IMR-90 (cell line): ENCODE measurements around the gene ARHGEF16. TPM values are rescaled to one million over a fixed set of nuclear protein-coding genes. Genes with fewer than 3 reads are reported as not detected.

Experiments used
- ATAC-seq: fragments of 200-7000 bp; cut with Tn5 transposase; 2 replicates; pipeline ENCODE4 v1.9.1; 2020; ENCODE audit warnings: low read depth, mild to moderate bottlenecking, moderate library complexity
- BruUV-seq: library from RNA; stranded (reverse); fragments of 400-500 nt; replicated peaks from 2 replicates; lab custom pipeline; 2021; lab: Mats Ljungman, UMichigan
- CTCF ChIA-PET: fragments of 300-600 bp; formaldehyde crosslinking; extraction: SDS; loops from one replicate; lab custom pipeline; 2021; ENCODE audit warnings: antibody characterized with exemption; lab: Yijun Ruan, JAX
- POLR2A ChIA-PET: fragments of 300-600 bp; sonication (Branson Sonifier 250); formaldehyde crosslinking; loops from one replicate; lab custom pipeline; 2022; ENCODE audit warnings: antibody characterized with exemption; ENCODE audit not compliant: unreplicated experiment; lab: Charles Lee
- DNase-seq: peaks from one replicate; pipeline ENCODE4 v3.0.0; 2013
- H2AFZ ChIP-seq: replicated peaks from 2 replicates; pipeline ENCODE3; 2013; ENCODE audit warnings: low read length, mild to moderate bottlenecking; ENCODE audit not compliant: poor library complexity
- H2AK5ac ChIP-seq: 2 replicates; pipeline ENCODE4 v1.6.1; 2013; ENCODE audit warnings: low read depth, low read length, inconsistent platforms
- H2AK9ac ChIP-seq: replicated peaks from 2 replicates; pipeline ENCODE3; 2013; ENCODE audit warnings: mild to moderate bottlenecking, low read depth, low read length, moderate library complexity; ENCODE audit not compliant: poor library complexity
- H2BK120ac ChIP-seq: 2 replicates; pipeline ENCODE4 v1.6.1; 2013; ENCODE audit warnings: low read depth, low read length, inconsistent platforms
- H2BK15ac ChIP-seq: 3 replicates; pipeline ENCODE4 v1.6.1; 2013; ENCODE audit warnings: low read depth, low read length, inconsistent platforms
- H2BK20ac ChIP-seq: 2 replicates; pipeline ENCODE4 v1.6.1; 2013; ENCODE audit warnings: low read depth, mild to moderate bottlenecking, inconsistent platforms, low read length, moderate library complexity
- H2BK5ac ChIP-seq: 2 replicates; pipeline ENCODE4 v1.6.1; 2013; ENCODE audit warnings: mild to moderate bottlenecking, low read depth, low read length, inconsistent platforms; ENCODE audit not compliant: poor library complexity, severe bottlenecking
- H3K14ac ChIP-seq: replicated peaks from 2 replicates; pipeline ENCODE4 v1.6.1; 2013; ENCODE audit warnings: low read depth, low read length, inconsistent platforms
- H3K18ac ChIP-seq: 2 replicates; pipeline ENCODE4 v1.6.1; 2013; ENCODE audit warnings: low read depth, low read length, control low read depth
- H3K23ac ChIP-seq: 2 replicates; pipeline ENCODE4 v1.6.1; 2013; ENCODE audit warnings: low read depth, low read length, inconsistent platforms
- H3K27ac ChIP-seq: 2 replicates; pipeline ENCODE4 v1.5.1; 2013; ENCODE audit warnings: mild to moderate bottlenecking, control low read depth, low read length; ENCODE audit not compliant: insufficient read depth
- H3K27me3 ChIP-seq: 2 replicates; pipeline ENCODE4 v1.6.1; 2013; ENCODE audit warnings: low read length; ENCODE audit not compliant: control insufficient read depth, insufficient read depth
- H3K36me3 ChIP-seq: 2 replicates; pipeline ENCODE4 v1.6.1; 2013; ENCODE audit warnings: low read length, mixed read lengths; ENCODE audit not compliant: control insufficient read depth, insufficient read depth
- H3K4ac ChIP-seq: 2 replicates; pipeline ENCODE4 v1.6.1; 2013; ENCODE audit warnings: low read depth, low read length, inconsistent platforms
- H3K4me1 ChIP-seq: 2 replicates; pipeline ENCODE4 v1.6.1; 2013; ENCODE audit warnings: low read length, mixed read lengths; ENCODE audit not compliant: control insufficient read depth, insufficient read depth
- H3K4me2 ChIP-seq: 2 replicates; pipeline ENCODE4 v1.6.1; 2013; ENCODE audit warnings: low read depth, mild to moderate bottlenecking, control low read depth, low read length, moderate library complexity
- H3K4me3 ChIP-seq: 2 replicates; pipeline ENCODE4 v1.5.1; 2013; ENCODE audit warnings: low read depth, mild to moderate bottlenecking, control low read depth, low read length, moderate library complexity; ENCODE audit not compliant: insufficient read depth
- H3K56ac ChIP-seq: 2 replicates; pipeline ENCODE4 v1.6.1; 2013; ENCODE audit warnings: low read length, inconsistent platforms; ENCODE audit not compliant: insufficient read depth; ENCODE audit errors: extremely low read depth
- H3K79me1 ChIP-seq, 2 experiments: 2 replicates each; pipeline ENCODE4 v1.6.1; 2013; ENCODE audit warnings: low read length in 2 of 2, inconsistent platforms in 1 of 2, low read depth in 1 of 2
- H3K9ac ChIP-seq: 2 replicates; pipeline ENCODE4 v1.6.1; 2013; ENCODE audit warnings: low read depth, low read length, control low read depth
- H3K9me1 ChIP-seq: 2 replicates; pipeline ENCODE4 v1.6.1; 2013; ENCODE audit warnings: low read length, inconsistent platforms; ENCODE audit not compliant: insufficient read depth
- H3K9me3 ChIP-seq: 2 replicates; pipeline ENCODE4 v1.6.1; 2013; ENCODE audit warnings: low read length; ENCODE audit not compliant: control insufficient read depth, insufficient read depth
- H4K20me1 ChIP-seq: 2 replicates; pipeline ENCODE4 v1.6.1; 2013; ENCODE audit warnings: low read length, inconsistent platforms; ENCODE audit not compliant: insufficient read depth
- H4K5ac ChIP-seq: 2 replicates; pipeline ENCODE4 v1.6.1; 2013; ENCODE audit warnings: mild to moderate bottlenecking, low read depth, low read length, control low read depth
- H4K8ac ChIP-seq, 2 experiments: 2 replicates each; pipeline ENCODE4 v1.6.1; 2013; ENCODE audit warnings: low read depth in 2 of 2, low read length in 2 of 2, control low read depth in 1 of 2, inconsistent platforms in 1 of 2
- H4K91ac ChIP-seq: 2 replicates; pipeline ENCODE4 v1.6.1; 2013; ENCODE audit warnings: low read depth, low read length, inconsistent platforms; ENCODE audit not compliant: insufficient read depth
- BHLHE40 ChIP-seq: fragments of 150-350 bp; IDR thresholded peaks from 2 replicates; pipeline ENCODE4 v1.6.1; 2016; ENCODE audit warnings: mild to moderate bottlenecking, low read depth, low read length
- CEBPB ChIP-seq: IDR thresholded peaks from 2 replicates; pipeline ENCODE4 v1.6.1; 2012; ENCODE audit warnings: low read depth, low read length, improper control_type of control experiment
- CHD1 ChIP-seq: IDR thresholded peaks from 2 replicates; pipeline ENCODE4 v1.6.1; 2012; ENCODE audit warnings: low read depth, low read length, improper control_type of control experiment
- FOS ChIP-seq: fragments of 150-350 bp; IDR thresholded peaks from 2 replicates; pipeline ENCODE4 v1.6.1; 2016; ENCODE audit warnings: low read depth, low read length
- MAFK ChIP-seq: IDR thresholded peaks from 2 replicates; pipeline ENCODE4 v1.6.1; 2012; ENCODE audit warnings: low read depth, low read length, improper control_type of control experiment
- MAZ ChIP-seq: IDR thresholded peaks from 2 replicates; pipeline ENCODE4 v1.6.1; 2012; ENCODE audit warnings: low read depth, mild to moderate bottlenecking, low read length, improper control_type of control experiment, moderate library complexity, borderline replicate concordance
- MXI1 ChIP-seq: IDR thresholded peaks from 2 replicates; pipeline ENCODE4 v1.6.1; 2012; ENCODE audit warnings: low read depth, mild to moderate bottlenecking, low read length, moderate library complexity, borderline replicate concordance
- NFE2L2 ChIP-seq: fragments of 150-350 bp; IDR thresholded peaks from 2 replicates; pipeline ENCODE4 v1.6.1; 2016; ENCODE audit warnings: low read depth, mild to moderate bottlenecking, low read length
- POLR2A ChIP-seq: IDR thresholded peaks from 2 replicates; pipeline ENCODE4 v1.6.1; 2012; ENCODE audit warnings: mild to moderate bottlenecking, low read depth, low read length
- RAD21 ChIP-seq: IDR thresholded peaks from 2 replicates; pipeline ENCODE4 v1.6.1; 2012; ENCODE audit warnings: low read length, improper control_type of control experiment
- RCOR1 ChIP-seq: IDR thresholded peaks from 2 replicates; pipeline ENCODE4 v1.6.1; 2012; ENCODE audit warnings: mild to moderate bottlenecking, low read length, improper control_type of control experiment; ENCODE audit not compliant: insufficient replicate concordance
- RFX5 ChIP-seq: IDR thresholded peaks from 2 replicates; pipeline ENCODE4 v1.8.0; 2012; ENCODE audit warnings: low read depth, mild to moderate bottlenecking, low read length, moderate library complexity
- SMC3 ChIP-seq: fragments of 150-350 bp; IDR thresholded peaks from 2 replicates; pipeline ENCODE4 v1.6.1; 2016; ENCODE audit warnings: low read depth, mild to moderate bottlenecking, antibody characterized with exemption, low read length, moderate library complexity
- WGBS, 2 experiments: methylation state at CpG; one replicate each; pipeline versions ENCODE4 v1.1.5 to v1.1.7; 2013; ENCODE audit warnings: missing lambda C conversion rate in 2 of 2; ENCODE audit not compliant: insufficient read length in 1 of 2; ENCODE audit errors: extremely low coverage in 2 of 2; 5-methylcytosine and 5-hydroxymethylcytosine counted together
- dilution Hi-C: fragments of 300-500 bp; cut with HindIII; formaldehyde crosslinking; loops from one replicate; pipeline ENCODE4 v1.14.3; 2018; ENCODE audit warnings: low sequenced_read_pairs; ENCODE audit not compliant: unreplicated experiment
- in situ Hi-C: fragments of 300-500 bp; cut with MboI; formaldehyde crosslinking; loops from 3 replicates; pipeline ENCODE4 v1.14.3; 2019; ENCODE audit warnings: low sequenced_read_pairs, inconsistent platforms, mixed read lengths
- intact Hi-C: fragments of 100-400 bp; cut with micrococcal nuclease; formaldehyde crosslinking; loops from 2 replicates; pipeline ENCODE4 v1.10.0; 2022
- polyA plus RNA-seq, 3 experiments: library from polyadenylated mRNA; depleted of rRNA; stranded (reverse); fragments of >200 nt; gene quantifications; 2 replicates each; pipeline ENCODE4 v1.2.3, GENCODE V29; 2012; ENCODE audit warnings: low replicate concordance in 1 of 3
- total RNA-seq: library from RNA; depleted of rRNA; stranded (reverse); fragments of >200 nt; gene quantifications from 2 replicates; pipeline ENCODE4 v1.2.3, GENCODE V29; 2012
- TF ChIP-seq, protein P1 (sequence below): conservative IDR thresholded peaks from 2 replicates; pipeline ENCODE4 v1.5.1; 2012; ENCODE audit warnings: mild to moderate bottlenecking, low read depth, low read length, improper control_type of control experiment
- TF ChIP-seq, protein P2 (sequence below): fragments of 150-350 bp; IDR thresholded peaks from 2 replicates; pipeline ENCODE4 v1.6.1; 2016; ENCODE audit warnings: low read depth, mild to moderate bottlenecking, low read length, moderate library complexity, borderline replicate concordance
- TF ChIP-seq, protein P3 (sequence below): fragments of 150-350 bp; IDR thresholded peaks from 2 replicates; pipeline ENCODE4 v1.6.1; 2017; ENCODE audit warnings: mild to moderate bottlenecking, antibody characterized with exemption, low read length, low read depth

The ARHGEF16 gene
- total and polyA plus RNA-seq, 2 of the 4 experiments (the other 2 are of a cell fraction): 0.18 to 0.39 TPM

DNA sequence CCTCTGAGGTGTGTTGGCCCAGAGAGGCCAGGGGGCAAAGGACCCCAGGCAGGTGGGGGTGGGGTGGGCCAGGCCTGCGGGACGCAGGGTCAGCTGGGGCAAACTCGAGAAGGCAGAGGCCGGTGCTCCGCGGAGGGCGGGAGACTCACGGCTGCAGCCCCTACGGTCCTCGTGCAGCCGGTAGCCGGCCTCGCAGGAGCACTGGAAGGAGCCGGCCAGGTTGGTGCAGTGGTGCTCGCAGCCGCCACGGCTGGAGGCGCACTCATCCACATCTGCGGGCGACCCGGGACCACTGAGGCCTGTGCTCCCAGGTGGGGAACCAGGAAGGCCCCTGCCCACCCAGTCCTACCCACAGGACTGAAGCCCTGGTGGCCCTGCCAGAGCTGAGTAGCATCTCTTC, 55.3 kb downstream of the ARHGEF16 start:
- DNase-seq (no peak), ATAC-seq (no peak)
- Histone ChIP-seq H3K18ac (no peak overlapping the region), H3K14ac (no peak overlapping the region), H2AK9ac (no peak overlapping the region), H2BK20ac (no peak overlapping the region), H3K36me3 (no peaks in the 10 kb centered on the region), H2BK5ac (no peak overlapping the region), H3K9me3 (peaks cover 1% of the 10 kb centered on the region; the same call in 1 of the 2 replicates), H2AFZ (no peak overlapping the region), H2AK5ac (no peak overlapping the region), H3K27ac (no peak overlapping the region), H4K5ac (no peak overlapping the region), H3K23ac (no peak overlapping the region), H3K4ac (no peak overlapping the region), H3K56ac (no peak overlapping the region), H4K20me1 (no peaks in the 10 kb centered on the region), H3K4me3 (no peak overlapping the region), H3K4me2 (no peak overlapping the region), H3K9ac (no peak overlapping the region), H2BK15ac (no peak overlapping the region), H3K79me1 (no peaks in the 10 kb centered on the region), H3K9me1 (no peaks in the 10 kb centered on the region), H3K4me1 (peaks cover 3% of the 10 kb centered on the region; the same call in 1 of the 2 replicates), H4K91ac (no peak overlapping the region), H3K27me3 (no peaks in the 10 kb centered on the region), H4K8ac (no peak overlapping the region), H2BK120ac (no peak overlapping the region)
- ChIA-PET CTCF (no interaction called here), POLR2A (no interaction called here)
- BruUV-seq: no TSS peak
- intact Hi-C loops: no loop called here
- WGBS, 2 experiments: 81% methylated on average over 12 of the region's 21 CpGs; no CpG with 5 or more reads in 1 of the 2 experiments
- dilution Hi-C loops: no loop called here
- in situ Hi-C loops: no loop called here
- TF ChIP-seq, protein P1, sequence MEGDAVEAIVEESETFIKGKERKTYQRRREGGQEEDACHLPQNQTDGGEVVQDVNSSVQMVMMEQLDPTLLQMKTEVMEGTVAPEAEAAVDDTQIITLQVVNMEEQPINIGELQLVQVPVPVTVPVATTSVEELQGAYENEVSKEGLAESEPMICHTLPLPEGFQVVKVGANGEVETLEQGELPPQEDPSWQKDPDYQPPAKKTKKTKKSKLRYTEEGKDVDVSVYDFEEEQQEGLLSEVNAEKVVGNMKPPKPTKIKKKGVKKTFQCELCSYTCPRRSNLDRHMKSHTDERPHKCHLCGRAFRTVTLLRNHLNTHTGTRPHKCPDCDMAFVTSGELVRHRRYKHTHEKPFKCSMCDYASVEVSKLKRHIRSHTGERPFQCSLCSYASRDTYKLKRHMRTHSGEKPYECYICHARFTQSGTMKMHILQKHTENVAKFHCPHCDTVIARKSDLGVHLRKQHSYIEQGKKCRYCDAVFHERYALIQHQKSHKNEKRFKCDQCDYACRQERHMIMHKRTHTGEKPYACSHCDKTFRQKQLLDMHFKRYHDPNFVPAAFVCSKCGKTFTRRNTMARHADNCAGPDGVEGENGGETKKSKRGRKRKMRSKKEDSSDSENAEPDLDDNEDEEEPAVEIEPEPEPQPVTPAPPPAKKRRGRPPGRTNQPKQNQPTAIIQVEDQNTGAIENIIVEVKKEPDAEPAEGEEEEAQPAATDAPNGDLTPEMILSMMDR: no peak
- TF ChIP-seq, protein P2, sequence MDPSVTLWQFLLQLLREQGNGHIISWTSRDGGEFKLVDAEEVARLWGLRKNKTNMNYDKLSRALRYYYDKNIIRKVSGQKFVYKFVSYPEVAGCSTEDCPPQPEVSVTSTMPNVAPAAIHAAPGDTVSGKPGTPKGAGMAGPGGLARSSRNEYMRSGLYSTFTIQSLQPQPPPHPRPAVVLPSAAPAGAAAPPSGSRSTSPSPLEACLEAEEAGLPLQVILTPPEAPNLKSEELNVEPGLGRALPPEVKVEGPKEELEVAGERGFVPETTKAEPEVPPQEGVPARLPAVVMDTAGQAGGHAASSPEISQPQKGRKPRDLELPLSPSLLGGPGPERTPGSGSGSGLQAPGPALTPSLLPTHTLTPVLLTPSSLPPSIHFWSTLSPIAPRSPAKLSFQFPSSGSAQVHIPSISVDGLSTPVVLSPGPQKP: no peak
- TF ChIP-seq SMC3 (no peak), POLR2A (no peak), FOS (no peak), CHD1 (no peak), RAD21 (no peak), CEBPB (no peak), RFX5 (no peak), MAFK (no peak), MXI1 (no peak), BHLHE40 (no peak), NFE2L2 (no peak), MAZ (no peak), RCOR1 (no peak)
- TF ChIP-seq, protein P3, sequence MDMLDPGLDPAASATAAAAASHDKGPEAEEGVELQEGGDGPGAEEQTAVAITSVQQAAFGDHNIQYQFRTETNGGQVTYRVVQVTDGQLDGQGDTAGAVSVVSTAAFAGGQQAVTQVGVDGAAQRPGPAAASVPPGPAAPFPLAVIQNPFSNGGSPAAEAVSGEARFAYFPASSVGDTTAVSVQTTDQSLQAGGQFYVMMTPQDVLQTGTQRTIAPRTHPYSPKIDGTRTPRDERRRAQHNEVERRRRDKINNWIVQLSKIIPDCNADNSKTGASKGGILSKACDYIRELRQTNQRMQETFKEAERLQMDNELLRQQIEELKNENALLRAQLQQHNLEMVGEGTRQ: no peak
